HFF-Myc (cell line): ENCODE measurements around the gene ABAT.
"Not testable (repeated sequence)": the region's sequence is repeated elsewhere in the genome, so short reads cannot be mapped to it uniquely, and the experiment has no call there.

Experiments used
- DNase-seq: peaks from one replicate; pipeline ENCODE4 v3.0.0-alpha.2; 2011; ENCODE audit warnings: low read depth; ENCODE audit errors: extremely low read depth
- H3K4me3 ChIP-seq: replicated peaks from 2 replicates; pipeline ENCODE4 v1.5.1; 2011; ENCODE audit warnings: low read depth, mild to moderate bottlenecking, control low read depth, low read length
- CTCF ChIP-seq: IDR thresholded peaks from 2 replicates; pipeline ENCODE4 v1.5.1; 2012; ENCODE audit warnings: mild to moderate bottlenecking, low read depth, low read length, control low read depth; ENCODE audit errors: missing control alignments

Gene ABAT

GRCh38 chr16:8798535-8799157, 124.2 kb downstream of the ABAT start:
- peak overlapping the region; percentile 76 for H3K4me3 ChIP-seq

GRCh38 chr16:8801701-8802100, 127.3 kb downstream of the ABAT start:
- DNase-seq, result no peak
- no peak overlapping the region for H3K4me3 ChIP-seq
- no peak for TF ChIP-seq CTCF

More at GRCh38 chr16:8798535-8799157, 124.2 kb downstream of the ABAT start:
- no peak for TF ChIP-seq CTCF
- DNase-seq, result no peak

- not testable (repeated sequence) for DNase-seq, H3K4me3 ChIP-seq
Measured at GRCh38 chr16:8803733-8804132, 129.3 kb downstream of the ABAT start.

- no peak for DNase-seq
- H3K4me3 ChIP-seq, result no peak overlapping the region
- no peak for TF ChIP-seq CTCF
Measured at GRCh38 chr16:8804313-8804712, 129.9 kb downstream of the ABAT start.

GRCh38 chr16:8806272-8806983, 132.0 kb downstream of the ABAT start:
- DNase-seq, result no peak
- no peak overlapping the region for H3K4me3 ChIP-seq
- no peak for TF ChIP-seq CTCF

GRCh38 chr16:8807189-8807588, 132.8 kb downstream of the ABAT start:
- DNase-seq, result no peak
- no peak for TF ChIP-seq CTCF
- H3K4me3 ChIP-seq, result no peak overlapping the region

GRCh38 chr16:8808009-8808408, 133.6 kb downstream of the ABAT start:
- no peak overlapping the region for H3K4me3 ChIP-seq

More at GRCh38 chr16:8808009-8808408, 133.6 kb downstream of the ABAT start:
- TF ChIP-seq CTCF, result no peak
- no peak for DNase-seq
